ENCODE results near the gene SULF2. TPM values are rescaled to one million over a fixed set of nuclear protein-coding genes. Genes with fewer than 3 reads are reported as not detected.

Gene SULF2
- total and polyA plus RNA-seq, 2 of the 13 experiments (the other 11 are each of a cell fraction or from before 2014, with no cell fraction given) = 7.2 to 50.9 TPM

DNA sequence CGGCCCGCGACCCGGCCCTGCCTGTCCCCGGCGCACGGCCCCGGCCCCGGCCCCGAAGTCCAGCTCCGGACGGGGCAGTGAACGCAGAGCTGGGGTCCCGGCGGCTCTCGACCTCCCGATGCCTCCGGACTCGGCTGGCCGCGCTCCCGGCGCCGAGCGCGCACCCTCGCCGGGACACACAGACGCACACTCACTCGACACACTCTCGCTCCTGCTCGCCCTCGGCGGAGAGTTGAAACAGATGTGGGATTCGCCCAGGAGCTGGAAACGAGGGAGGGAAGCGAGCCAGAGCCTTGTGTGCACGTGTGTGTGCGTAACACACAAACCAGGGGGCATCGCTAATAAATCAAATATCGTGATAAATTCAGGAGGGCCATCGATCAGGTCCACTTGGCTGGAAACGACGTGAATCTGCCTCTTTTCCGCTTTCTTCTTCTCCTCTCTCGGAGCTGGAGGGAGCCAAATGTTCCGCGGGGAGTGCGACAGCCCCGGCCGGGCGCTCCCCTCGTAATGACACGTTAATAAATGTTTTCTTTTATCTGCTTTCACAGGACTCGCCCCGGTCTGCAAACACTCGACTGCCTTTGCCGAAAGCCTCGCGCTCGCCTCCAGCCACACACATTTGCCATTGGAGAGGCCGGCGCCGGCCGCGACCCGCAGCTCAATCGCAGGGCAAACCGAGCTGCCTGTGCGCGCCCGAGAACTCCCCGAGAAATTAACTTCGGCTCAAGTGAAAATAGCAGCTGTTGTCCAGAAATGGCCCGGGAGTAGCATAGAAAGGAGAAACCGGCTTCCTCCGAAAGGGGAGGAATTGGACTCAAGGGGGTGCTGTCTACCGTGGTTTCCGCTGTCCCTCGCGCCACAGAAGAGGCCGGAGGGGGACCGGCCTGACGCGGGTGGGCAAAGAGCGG, 828 bp upstream of the SULF2 start (continued):
- 0 out of 2 replicates have a peak, but pooled peaks have one; percentile 18 for TF ChIP-seq KDM3A (CRISPR knock-in tag; IDR thresholded peaks at IDR 0.05; ENCODE audit: low read depth)
- TF ChIP-seq ZNF605 (CRISPR knock-in tag; IDR thresholded peaks at IDR 0.05) = no peak
- TF ChIP-seq ZBTB42 (CRISPR knock-in tag; IDR thresholded peaks at IDR 0.05) = peak; percentile 65; the same call in 1 of the 2 replicates
- TF ChIP-seq AGO2 (optimal IDR thresholded peaks at IDR 0.05; ENCODE audit: low read depth, low read length) = peak; percentile 32
- TF ChIP-seq, protein P1, sequence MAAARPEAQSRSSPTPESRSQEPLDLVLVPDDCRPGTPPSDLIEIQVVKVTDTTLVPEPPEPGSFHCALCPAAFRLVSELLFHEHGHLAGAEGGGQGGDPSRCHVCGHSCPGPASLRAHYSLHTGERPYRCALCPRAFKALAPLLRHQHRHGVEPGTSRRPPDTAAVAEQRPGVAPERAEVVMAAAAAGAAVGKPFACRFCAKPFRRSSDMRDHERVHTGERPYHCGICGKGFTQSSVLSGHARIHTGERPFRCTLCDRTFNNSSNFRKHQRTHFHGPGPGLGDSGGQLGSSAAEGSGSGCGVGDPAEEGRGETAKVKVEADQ (CRISPR knock-in tag; IDR thresholded peaks at IDR 0.05; ENCODE audit: borderline replicate concordance) = no peak
- no peak for TF ChIP-seq PHF5A (CRISPR knock-in tag; IDR thresholded peaks at IDR 0.05; ENCODE audit: low read depth, unreplicated experiment)
- TF ChIP-seq STAG1 (CRISPR knock-in tag; IDR thresholded peaks at IDR 0.05) = peak; percentile 98
- no peak for TF ChIP-seq ZNF577 (CRISPR knock-in tag; IDR thresholded peaks at IDR 0.05; ENCODE audit: borderline replicate concordance, low read depth)
- TF ChIP-seq BORCS8-MEF2B (CRISPR knock-in tag; IDR thresholded peaks at IDR 0.05) = peak; percentile 52; the same call in 1 of the 2 replicates
- no peak for TF ChIP-seq HNRNPK (IDR thresholded peaks at IDR 0.05; ENCODE audit: low read depth, low read length, poor library complexity, severe bottlenecking)
- TF ChIP-seq GLI4 (CRISPR knock-in tag; IDR thresholded peaks at IDR 0.05; ENCODE audit: borderline replicate concordance) = peak; percentile 76; the same call in 1 of the 2 replicates
- TF ChIP-seq ZNF432 (CRISPR knock-in tag; IDR thresholded peaks at IDR 0.05; ENCODE audit: borderline replicate concordance) = no peak
- no peak for TF ChIP-seq ZNF782 (CRISPR knock-in tag; IDR thresholded peaks at IDR 0.05; ENCODE audit: borderline replicate concordance)
- TF ChIP-seq HDAC6 (IDR thresholded peaks at IDR 0.05; ENCODE audit: low read depth, low read length) = 0 out of 2 replicates have a peak, but pooled peaks have one; percentile 38
- TF ChIP-seq, protein P2, sequence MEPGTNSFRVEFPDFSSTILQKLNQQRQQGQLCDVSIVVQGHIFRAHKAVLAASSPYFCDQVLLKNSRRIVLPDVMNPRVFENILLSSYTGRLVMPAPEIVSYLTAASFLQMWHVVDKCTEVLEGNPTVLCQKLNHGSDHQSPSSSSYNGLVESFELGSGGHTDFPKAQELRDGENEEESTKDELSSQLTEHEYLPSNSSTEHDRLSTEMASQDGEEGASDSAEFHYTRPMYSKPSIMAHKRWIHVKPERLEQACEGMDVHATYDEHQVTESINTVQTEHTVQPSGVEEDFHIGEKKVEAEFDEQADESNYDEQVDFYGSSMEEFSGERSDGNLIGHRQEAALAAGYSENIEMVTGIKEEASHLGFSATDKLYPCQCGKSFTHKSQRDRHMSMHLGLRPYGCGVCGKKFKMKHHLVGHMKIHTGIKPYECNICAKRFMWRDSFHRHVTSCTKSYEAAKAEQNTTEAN (CRISPR knock-in tag; conservative IDR thresholded peaks at IDR 0.05) = no peak
- TF ChIP-seq, protein P3, sequence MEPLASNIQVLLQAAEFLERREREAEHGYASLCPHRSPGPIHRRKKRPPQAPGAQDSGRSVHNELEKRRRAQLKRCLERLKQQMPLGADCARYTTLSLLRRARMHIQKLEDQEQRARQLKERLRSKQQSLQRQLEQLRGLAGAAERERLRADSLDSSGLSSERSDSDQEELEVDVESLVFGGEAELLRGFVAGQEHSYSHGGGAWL (CRISPR knock-in tag; IDR thresholded peaks at IDR 0.05) = peak; percentile 37
- no peak; the same call in 1 of the 2 replicates for TF ChIP-seq SOX5 (CRISPR knock-in tag; IDR thresholded peaks at IDR 0.05; ENCODE audit: borderline replicate concordance)
- TF ChIP-seq SIN3A (IDR thresholded peaks at IDR 0.05; ENCODE audit: borderline replicate concordance, low read depth, low read length) = no peak
- TF ChIP-seq, protein P4, sequence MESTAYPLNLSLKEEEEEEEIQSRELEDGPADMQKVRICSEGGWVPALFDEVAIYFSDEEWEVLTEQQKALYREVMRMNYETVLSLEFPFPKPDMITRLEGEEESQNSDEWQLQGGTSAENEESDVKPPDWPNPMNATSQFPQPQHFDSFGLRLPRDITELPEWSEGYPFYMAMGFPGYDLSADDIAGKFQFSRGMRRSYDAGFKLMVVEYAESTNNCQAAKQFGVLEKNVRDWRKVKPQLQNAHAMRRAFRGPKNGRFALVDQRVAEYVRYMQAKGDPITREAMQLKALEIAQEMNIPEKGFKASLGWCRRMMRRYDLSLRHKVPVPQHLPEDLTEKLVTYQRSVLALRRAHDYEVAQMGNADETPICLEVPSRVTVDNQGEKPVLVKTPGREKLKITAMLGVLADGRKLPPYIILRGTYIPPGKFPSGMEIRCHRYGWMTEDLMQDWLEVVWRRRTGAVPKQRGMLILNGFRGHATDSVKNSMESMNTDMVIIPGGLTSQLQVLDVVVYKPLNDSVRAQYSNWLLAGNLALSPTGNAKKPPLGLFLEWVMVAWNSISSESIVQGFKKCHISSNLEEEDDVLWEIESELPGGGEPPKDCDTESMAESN (CRISPR knock-in tag; conservative IDR thresholded peaks at IDR 0.05) = no peak; the same call in 1 of the 2 replicates
- TF ChIP-seq, protein P5, sequence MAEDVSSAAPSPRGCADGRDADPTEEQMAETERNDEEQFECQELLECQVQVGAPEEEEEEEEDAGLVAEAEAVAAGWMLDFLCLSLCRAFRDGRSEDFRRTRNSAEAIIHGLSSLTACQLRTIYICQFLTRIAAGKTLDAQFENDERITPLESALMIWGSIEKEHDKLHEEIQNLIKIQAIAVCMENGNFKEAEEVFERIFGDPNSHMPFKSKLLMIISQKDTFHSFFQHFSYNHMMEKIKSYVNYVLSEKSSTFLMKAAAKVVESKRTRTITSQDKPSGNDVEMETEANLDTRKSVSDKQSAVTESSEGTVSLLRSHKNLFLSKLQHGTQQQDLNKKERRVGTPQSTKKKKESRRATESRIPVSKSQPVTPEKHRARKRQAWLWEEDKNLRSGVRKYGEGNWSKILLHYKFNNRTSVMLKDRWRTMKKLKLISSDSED (CRISPR knock-in tag; IDR thresholded peaks at IDR 0.05) = no peak
- TF ChIP-seq ZNF33B (CRISPR knock-in tag; IDR thresholded peaks at IDR 0.05) = no peak
- peak; percentile 20; the same call in 1 of the 2 replicates for TF ChIP-seq ZNF292 (CRISPR knock-in tag; IDR thresholded peaks at IDR 0.05; ENCODE audit: borderline replicate concordance, low read depth)
- no peak for TF ChIP-seq DPF2 (CRISPR knock-in tag; IDR thresholded peaks at IDR 0.05; ENCODE audit: borderline replicate concordance, low read depth)

Measured in HepG2 (cell line).